A673 (cell line): ENCODE results near the gene SCAMP3. TPM values are rescaled to one million over a fixed set of nuclear protein-coding genes. Genes with fewer than 3 reads are reported as not detected.

Experiments used
- BruUV-seq: library from RNA; stranded (reverse); fragments of 400-500 nt; replicated peaks from 2 replicates; lab custom pipeline; 2021; lab: Mats Ljungman, UMichigan
- CTCF ChIA-PET: fragments of 300-600 bp; sonication (Branson Sonifier 250); formaldehyde crosslinking; loops from one replicate; lab custom pipeline; 2022; ENCODE audit warnings: antibody characterized with exemption; lab: Charles Lee
- POLR2A ChIA-PET: fragments of 300-600 bp; sonication (Branson Sonifier 250); formaldehyde crosslinking; loops from one replicate; lab custom pipeline; 2022; ENCODE audit warnings: antibody characterized with exemption; ENCODE audit not compliant: low non-redundant PET; lab: Charles Lee
- DNase-seq: peaks from one replicate; pipeline ENCODE4 v3.0.0-alpha.2; 2015; ENCODE audit warnings: low spot score
- H3K27ac ChIP-seq: fragments of 200-600 bp; sonication (generic); 2 replicates; pipeline ENCODE4 v1.5.1; 2016; ENCODE audit warnings: mixed run types, low read depth, mild to moderate bottlenecking, mixed read lengths, antibody characterized with exemption, low read length; ENCODE audit not compliant: poor library complexity, severe bottlenecking
- H3K27me3 ChIP-seq: fragments of 200-600 bp; sonication (generic); replicated peaks from 2 replicates; pipeline ENCODE4 v1.6.1; 2017; ENCODE audit warnings: mixed run types, low read depth, mild to moderate bottlenecking, mixed read lengths, antibody characterized with exemption, low read length; ENCODE audit not compliant: insufficient read depth, poor library complexity
- H3K36me3 ChIP-seq: fragments of 200-600 bp; sonication (generic); 2 replicates; pipeline ENCODE4 v1.6.1; 2016; ENCODE audit warnings: mixed run types, mild to moderate bottlenecking, mixed read lengths, antibody characterized with exemption, low read length; ENCODE audit not compliant: insufficient read depth, poor library complexity, severe bottlenecking
- H3K4me1 ChIP-seq: fragments of 200-600 bp; sonication (generic); 2 replicates; pipeline ENCODE4 v1.6.1; 2017; ENCODE audit warnings: mixed run types, mild to moderate bottlenecking, mixed read lengths, antibody characterized with exemption, low read length; ENCODE audit not compliant: insufficient read depth, poor library complexity, severe bottlenecking
- H3K4me3 ChIP-seq: fragments of 200-600 bp; sonication (generic); 2 replicates; pipeline ENCODE4 v1.5.1; 2016; ENCODE audit warnings: low read depth, mixed run types, mild to moderate bottlenecking, mixed read lengths, low read length; ENCODE audit not compliant: poor library complexity, severe bottlenecking
- H3K9me3 ChIP-seq: fragments of 200-600 bp; sonication (generic); 2 replicates; pipeline ENCODE4 v1.6.1; 2016; ENCODE audit warnings: mixed run types, low read depth, mild to moderate bottlenecking, mixed read lengths, antibody characterized with exemption, low read length; ENCODE audit not compliant: poor library complexity, severe bottlenecking
- CTCF ChIP-seq: fragments of 300-800, 200-600 bp; sonication (generic); conservative IDR thresholded peaks from 2 replicates; pipeline ENCODE4 v1.5.1; 2017; ENCODE audit warnings: low read depth, mild to moderate bottlenecking, antibody characterized with exemption, low read length, moderate library complexity, mixed read lengths
- EZH2 ChIP-seq: fragments of 200-600 bp; sonication (generic); IDR thresholded peaks from 2 replicates; pipeline ENCODE4 v1.6.1; 2017; ENCODE audit warnings: borderline replicate concordance, low read depth, mild to moderate bottlenecking, mixed read lengths, antibody characterized with exemption, low read length; ENCODE audit not compliant: poor library complexity, severe bottlenecking
- intact Hi-C: fragments of 100-400 bp; cut with micrococcal nuclease; formaldehyde crosslinking; loops from one replicate; pipeline ENCODE4 v1.10.0; 2022; ENCODE audit not compliant: unreplicated experiment
- total RNA-seq: library from RNA; stranded (reverse); gene quantifications from 2 replicates; pipeline ENCODE4 v1.2.3, GENCODE V29; 2021

SCAMP3 gene
- total RNA-seq, 1 experiment from 2014 or later, result 115 TPM

GRCh38 chr1:155285631-155286044 is 23.5 kb upstream of the SCAMP3 start:
- intact Hi-C loops, result no loop called here
- H3K27ac ChIP-seq, result no peak overlapping the region
- no peaks in the 10 kb centered on the region for H3K4me1 ChIP-seq
- ChIA-PET POLR2A (no interaction called here), CTCF (no interaction called here)
- H3K27me3 ChIP-seq, result no peaks in the 10 kb centered on the region
- no peaks in the 10 kb centered on the region for H3K36me3 ChIP-seq
- no TSS peak for BruUV-seq
- no peaks in the 10 kb centered on the region for H3K9me3 ChIP-seq
- no peak overlapping the region for H3K4me3 ChIP-seq
- TF ChIP-seq EZH2, result no peak
- TF ChIP-seq CTCF, result no peak
- no peak for DNase-seq

GRCh38 chr1:155285063-155285462 is 22.9 kb upstream of the SCAMP3 start:
- Histone ChIP-seq H3K4me3 (no peak overlapping the region), H3K9me3 (no peaks in the 10 kb centered on the region), H3K36me3 (no peaks in the 10 kb centered on the region), H3K4me1 (no peaks in the 10 kb centered on the region), H3K27ac (no peak overlapping the region), H3K27me3 (no peaks in the 10 kb centered on the region)
- POLR2A ChIA-PET, result no interaction called here
- intact Hi-C loops, result no loop called here
- BruUV-seq, result no TSS peak
- no peak for DNase-seq
- CTCF ChIA-PET, result no interaction called here
- TF ChIP-seq EZH2 (no peak), CTCF (no peak)

- intact Hi-C loops, result no loop called here
- Histone ChIP-seq H3K4me3 (no peak overlapping the region), H3K36me3 (no peaks in the 10 kb centered on the region), H3K9me3 (no peaks in the 10 kb centered on the region), H3K27me3 (no peaks in the 10 kb centered on the region), H3K4me1 (no peaks in the 10 kb centered on the region), H3K27ac (no peak overlapping the region)
- POLR2A ChIA-PET, result no interaction called here
- BruUV-seq, result no TSS peak
- CTCF ChIA-PET, result no interaction called here
- DNase-seq, result no peak
- no peak for TF ChIP-seq EZH2
- no peak for TF ChIP-seq CTCF
Measured at GRCh38 chr1:155284476-155284875, 22.3 kb upstream of the SCAMP3 start.
